HepG2 (cell line): ENCODE data around the gene MBTD1. TPM values are rescaled to one million over a fixed set of nuclear protein-coding genes. Genes with fewer than 3 reads are reported as not detected.

Experiments used
- ATF7-NPFF ChIP-seq: sonication (generic); formaldehyde crosslinking; IDR thresholded peaks from 2 replicates; pipeline ENCODE4 v1.8.1; 2023; ENCODE audit warnings: mild to moderate bottlenecking, low read depth, missing genetic modification reagents, moderate library complexity
- BRF2 ChIP-seq: sonication (generic); formaldehyde crosslinking; IDR thresholded peaks from 2 replicates; pipeline ENCODE4 v1.8.1; 2022; ENCODE audit warnings: mild to moderate bottlenecking, missing genetic modification reagents
- CCAR2 ChIP-seq: fragments of 200-400 bp; formaldehyde crosslinking; optimal IDR thresholded peaks from 2 replicates; pipeline ENCODE3; 2018; ENCODE audit warnings: low read depth, mild to moderate bottlenecking, low read length, moderate library complexity
- CHCHD3 ChIP-seq: sonication (generic); formaldehyde crosslinking; IDR thresholded peaks from 2 replicates; pipeline ENCODE4 v1.8.0; 2022; ENCODE audit warnings: mild to moderate bottlenecking, missing genetic modification reagents, moderate library complexity
- DR1 ChIP-seq: sonication (generic); formaldehyde crosslinking; IDR thresholded peaks from 2 replicates; pipeline ENCODE4 v1.8.0; 2021; ENCODE audit warnings: mild to moderate bottlenecking, missing genetic modification reagents, inconsistent platforms
- ELF3 ChIP-seq: IDR thresholded peaks from 2 replicates; pipeline ENCODE4 v1.6.1; 2016; ENCODE audit warnings: missing genetic modification reagents, missing compliant biosample characterization
- EZH2 ChIP-seq: conservative IDR thresholded peaks from 2 replicates; pipeline ENCODE4 v1.6.1; 2012; ENCODE audit warnings: mild to moderate bottlenecking, low read depth, low read length, moderate library complexity
- HES4 ChIP-seq: sonication (generic); formaldehyde crosslinking; IDR thresholded peaks from 2 replicates; pipeline ENCODE4 v1.9.0; 2021; ENCODE audit warnings: mild to moderate bottlenecking, missing genetic modification reagents, borderline replicate concordance
- HOXA3 ChIP-seq: sonication (generic); formaldehyde crosslinking; IDR thresholded peaks from 2 replicates; pipeline ENCODE4 v1.5.0; 2020; ENCODE audit warnings: missing genetic modification reagents
- LRRFIP1 ChIP-seq: sonication (generic); formaldehyde crosslinking; conservative IDR thresholded peaks from 2 replicates; pipeline ENCODE4 v1.4.0; 2020; ENCODE audit warnings: missing genetic modification reagents
- MATR3 ChIP-seq: sonication (generic); formaldehyde crosslinking; IDR thresholded peaks from 2 replicates; pipeline ENCODE4 v1.4.0; 2020; ENCODE audit warnings: missing genetic modification reagents
- MTA1 ChIP-seq: sonication (generic); formaldehyde crosslinking; IDR thresholded peaks from 2 replicates; pipeline ENCODE4 v1.4.0; 2020; ENCODE audit warnings: missing genetic modification reagents, mild to moderate bottlenecking, borderline replicate concordance
- NFKBIZ ChIP-seq: IDR thresholded peaks from 2 replicates; pipeline ENCODE4 v1.6.1; 2018; ENCODE audit warnings: missing genetic modification reagents, missing compliant biosample characterization
- RBAK ChIP-seq: sonication (generic); formaldehyde crosslinking; IDR thresholded peaks from 2 replicates; pipeline ENCODE4 v1.5.1; 2020; ENCODE audit warnings: mild to moderate bottlenecking, missing genetic modification reagents
- REPIN1 ChIP-seq: sonication (generic); formaldehyde crosslinking; IDR thresholded peaks from 2 replicates; pipeline ENCODE4 v1.8.0; 2022; ENCODE audit warnings: missing genetic modification reagents, low read depth, mild to moderate bottlenecking, borderline replicate concordance
- TARDBP ChIP-seq: sonication (generic); formaldehyde crosslinking; IDR thresholded peaks from 2 replicates; pipeline ENCODE4 v1.8.0; 2022; ENCODE audit warnings: mild to moderate bottlenecking, missing genetic modification reagents
- UBTF ChIP-seq: sonication (generic); formaldehyde crosslinking; IDR thresholded peaks from 2 replicates; pipeline ENCODE4 v1.4.0; 2020; ENCODE audit warnings: mild to moderate bottlenecking, missing genetic modification reagents
- ZFP41 ChIP-seq: sonication (generic); formaldehyde crosslinking; IDR thresholded peaks from 2 replicates; pipeline ENCODE4 v1.4.0; 2020; ENCODE audit warnings: mild to moderate bottlenecking, missing genetic modification reagents, borderline replicate concordance
- ZMYM4 ChIP-seq: sonication (generic); formaldehyde crosslinking; IDR thresholded peaks from 2 replicates; pipeline ENCODE4 v1.8.1; 2023; ENCODE audit warnings: mild to moderate bottlenecking, missing genetic modification reagents
- ZNF577 ChIP-seq: sonication (generic); formaldehyde crosslinking; IDR thresholded peaks from 2 replicates; pipeline ENCODE4 v1.4.0; 2020; ENCODE audit warnings: mild to moderate bottlenecking, low read depth, missing genetic modification reagents, borderline replicate concordance
- ZNF839 ChIP-seq: sonication (generic); formaldehyde crosslinking; IDR thresholded peaks from 2 replicates; pipeline ENCODE4 v1.4.0; 2020; ENCODE audit warnings: missing genetic modification reagents, mild to moderate bottlenecking, borderline replicate concordance
- ZNF891 ChIP-seq: sonication (generic); formaldehyde crosslinking; IDR thresholded peaks from 2 replicates; pipeline ENCODE4 v1.5.0; 2020; ENCODE audit warnings: mild to moderate bottlenecking, missing genetic modification reagents
- ZSCAN30 ChIP-seq: sonication (generic); formaldehyde crosslinking; IDR thresholded peaks from 2 replicates; pipeline ENCODE4 v1.5.0; 2020; ENCODE audit warnings: mild to moderate bottlenecking, missing genetic modification reagents
- polyA plus RNA-seq, 8 experiments: library from polyadenylated mRNA; depleted of rRNA in 3 of 8; stranded (reverse) in 7 of 8; unstranded in 1 of 8; fragments of >200 nt; fragmentation: Illumina TruSeq in 4 of 8; extraction: Trizol in 4 of 8; gene quantifications; 2 replicates each; pipeline versions ENCODE4 v1.2.1 to v1.2.3, GENCODE V29; 2011 to 2016; ENCODE audit warnings: low read depth in 4 of 8, missing spikeins in 1 of 8, mixed read lengths in 1 of 8; ENCODE audit not compliant: insufficient read depth in 1 of 8
- total RNA-seq, 5 experiments: library from RNA; depleted of rRNA; stranded (reverse); fragments of >200 nt; fragmentation: Illumina TruSeq; extraction: Trizol; gene quantifications; 2 replicates each; pipeline ENCODE4 v1.2.3, GENCODE V29; 2016; ENCODE audit warnings: low read depth in 1 of 5

The MBTD1 gene
- total and polyA plus RNA-seq, 2 of the 13 experiments (the other 11 are each of a cell fraction or from before 2014, with no cell fraction given) = 20.9 TPM

GRCh38 chr17:51259564-51260236, at the start of gene MBTD1 (continued):
- no peak for TF ChIP-seq BRF2
- peak; percentile 25; the same call in 1 of the 2 replicates for TF ChIP-seq CHCHD3 (CRISPR knock-in tag)
- no peak; the same call in 1 of the 2 replicates for TF ChIP-seq ZNF891 (CRISPR knock-in tag)
- TF ChIP-seq HES4 (CRISPR knock-in tag) = no peak
- TF ChIP-seq EZH2 = no peak
- no peak for TF ChIP-seq LRRFIP1
- TF ChIP-seq DR1 (CRISPR knock-in tag) = no peak
- no peak for TF ChIP-seq ZNF577
- no peak for TF ChIP-seq ZSCAN30 (CRISPR knock-in tag)
- no peak for TF ChIP-seq ZNF839 (CRISPR knock-in tag)
- TF ChIP-seq MATR3 (CRISPR knock-in tag) = 0 out of 2 replicates have a peak, but pooled peaks have one; percentile 43
- TF ChIP-seq ELF3 (CRISPR knock-in tag) = no peak
- no peak for TF ChIP-seq HOXA3 (CRISPR knock-in tag)
- TF ChIP-seq NFKBIZ (CRISPR knock-in tag) = no peak; the same call in 1 of the 2 replicates
- TF ChIP-seq ATF7-NPFF (CRISPR knock-in tag) = no peak
- no peak for TF ChIP-seq CCAR2
- TF ChIP-seq ZMYM4 (CRISPR knock-in tag) = 0 out of 2 replicates have a peak, but pooled peaks have one; percentile 82
- no peak for TF ChIP-seq RBAK
- TF ChIP-seq REPIN1 = no peak; the same call in 1 of the 2 replicates
- TF ChIP-seq ZFP41 = no peak; the same call in 1 of the 2 replicates
- TF ChIP-seq TARDBP (CRISPR knock-in tag) = no peak
- TF ChIP-seq UBTF (CRISPR knock-in tag) = no peak
- 0 out of 2 replicates have a peak, but pooled peaks have one; percentile 38 for TF ChIP-seq MTA1
